VCaP (cell line): ENCODE results near the gene C22orf39.

Experiments
- H3K27ac ChIP-seq: fragments of 450-650 bp; 2 replicates; pipeline ENCODE4 v1.5.1; 2017
- TF ChIP-seq, protein P1 (sequence below): fragments of 450-650 bp; conservative IDR thresholded peaks from 2 replicates; pipeline ENCODE4 v1.5.1; 2017; ENCODE audit warnings: mild to moderate bottlenecking, moderate library complexity

C22orf39 gene

DNA sequence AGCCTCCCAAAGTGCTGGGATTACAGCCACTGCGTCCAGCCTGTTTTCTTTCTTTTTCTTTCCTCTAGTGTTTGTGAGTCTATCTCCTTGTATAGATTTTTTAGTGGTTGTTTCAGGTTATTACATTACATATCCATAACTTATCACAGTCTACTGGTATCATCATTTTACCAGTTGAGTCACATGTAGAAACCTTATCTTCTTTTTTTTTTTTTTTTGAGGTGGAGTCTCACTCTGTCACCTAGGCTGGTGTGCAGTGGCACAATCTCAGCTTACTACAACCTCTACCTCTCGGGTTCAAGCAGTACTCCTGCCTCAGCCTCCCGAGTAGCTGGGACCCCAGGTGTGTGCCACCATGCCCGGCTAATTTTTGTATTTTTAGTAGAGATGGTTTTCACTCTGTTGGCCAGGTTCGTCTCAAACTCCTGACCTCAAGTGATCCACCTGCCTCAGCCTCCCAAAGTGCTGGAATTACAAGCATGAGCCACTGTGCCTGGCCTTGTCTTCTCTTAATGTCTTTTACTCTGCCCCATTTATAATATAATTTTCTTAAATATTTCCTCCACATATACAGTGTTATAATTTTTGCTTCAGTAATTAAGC is 43.2 kb upstream of the C22orf39 start:
- peak overlapping the region; percentile 32; the same call in 1 of the 2 replicates for H3K27ac ChIP-seq
- TF ChIP-seq, protein P1, sequence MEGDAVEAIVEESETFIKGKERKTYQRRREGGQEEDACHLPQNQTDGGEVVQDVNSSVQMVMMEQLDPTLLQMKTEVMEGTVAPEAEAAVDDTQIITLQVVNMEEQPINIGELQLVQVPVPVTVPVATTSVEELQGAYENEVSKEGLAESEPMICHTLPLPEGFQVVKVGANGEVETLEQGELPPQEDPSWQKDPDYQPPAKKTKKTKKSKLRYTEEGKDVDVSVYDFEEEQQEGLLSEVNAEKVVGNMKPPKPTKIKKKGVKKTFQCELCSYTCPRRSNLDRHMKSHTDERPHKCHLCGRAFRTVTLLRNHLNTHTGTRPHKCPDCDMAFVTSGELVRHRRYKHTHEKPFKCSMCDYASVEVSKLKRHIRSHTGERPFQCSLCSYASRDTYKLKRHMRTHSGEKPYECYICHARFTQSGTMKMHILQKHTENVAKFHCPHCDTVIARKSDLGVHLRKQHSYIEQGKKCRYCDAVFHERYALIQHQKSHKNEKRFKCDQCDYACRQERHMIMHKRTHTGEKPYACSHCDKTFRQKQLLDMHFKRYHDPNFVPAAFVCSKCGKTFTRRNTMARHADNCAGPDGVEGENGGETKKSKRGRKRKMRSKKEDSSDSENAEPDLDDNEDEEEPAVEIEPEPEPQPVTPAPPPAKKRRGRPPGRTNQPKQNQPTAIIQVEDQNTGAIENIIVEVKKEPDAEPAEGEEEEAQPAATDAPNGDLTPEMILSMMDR: no peak

DNA sequence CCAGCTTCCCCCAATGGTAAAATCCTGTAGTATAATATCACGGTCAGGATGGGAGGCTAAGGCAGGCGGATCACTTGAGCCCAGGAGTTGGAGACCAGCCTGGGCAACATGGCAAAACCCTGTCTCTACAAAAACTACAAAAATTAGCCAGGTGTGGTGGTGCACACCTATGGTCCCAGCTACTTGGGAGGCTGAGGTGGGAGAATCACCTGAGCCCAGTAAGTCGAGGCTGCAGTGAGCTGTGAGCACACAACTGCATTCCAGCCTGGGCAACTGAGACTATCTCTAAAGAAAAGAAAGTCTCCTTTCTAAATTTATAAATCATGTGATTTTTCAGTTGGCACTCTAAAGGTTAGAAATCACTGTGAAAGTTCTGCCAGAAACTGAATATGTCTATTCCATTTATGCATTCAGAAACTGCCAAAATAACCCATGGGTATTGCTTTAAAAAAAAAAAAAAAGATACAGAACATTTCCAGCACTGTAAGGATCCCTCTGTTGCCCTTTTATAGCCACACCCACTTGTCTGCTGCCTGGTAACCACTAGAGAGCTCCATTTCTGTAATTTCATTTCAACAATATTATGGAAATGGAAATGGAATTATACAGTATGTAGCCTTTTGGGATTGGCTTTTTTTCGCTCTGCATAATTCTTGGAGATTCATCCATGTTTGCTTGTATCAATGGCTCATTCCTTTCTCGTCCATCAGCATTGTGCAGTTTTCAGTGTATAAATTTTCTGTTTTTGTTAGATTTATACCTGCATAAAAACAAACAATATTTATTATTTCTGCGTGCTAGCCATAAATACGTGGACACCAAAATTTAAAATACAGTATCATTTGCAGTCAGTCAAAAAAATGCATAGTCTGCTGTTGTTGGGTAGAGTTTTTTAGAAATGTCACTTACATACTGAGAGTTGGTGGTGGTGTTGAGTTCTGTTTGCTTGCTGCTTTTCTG is 41.7 kb upstream of the C22orf39 start:
- TF ChIP-seq, protein P1: peak; percentile 55
- H3K27ac ChIP-seq: peak overlapping the region; percentile 32

DNA sequence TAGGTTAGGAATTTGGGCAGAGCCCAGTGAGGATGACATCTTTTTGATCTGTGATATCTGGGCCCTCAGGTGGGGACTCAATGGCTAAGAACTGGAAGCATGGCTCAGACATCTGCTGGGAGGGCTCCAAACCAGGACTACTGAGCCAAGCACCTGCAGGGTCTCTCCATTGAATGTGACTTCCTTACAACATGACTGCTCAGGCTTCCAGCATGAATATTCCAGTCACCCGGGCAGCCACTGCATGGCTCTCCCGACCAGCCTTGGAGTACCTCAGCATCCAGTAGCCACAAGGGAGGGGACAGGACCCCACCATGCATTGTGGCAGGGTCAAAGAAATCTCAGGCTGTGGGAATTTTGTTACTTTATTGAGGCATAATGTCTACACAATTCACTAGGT is 40.8 kb upstream of the C22orf39 start:
- peak overlapping the region; percentile 32 for H3K27ac ChIP-seq
- TF ChIP-seq, protein P1: no peak

DNA sequence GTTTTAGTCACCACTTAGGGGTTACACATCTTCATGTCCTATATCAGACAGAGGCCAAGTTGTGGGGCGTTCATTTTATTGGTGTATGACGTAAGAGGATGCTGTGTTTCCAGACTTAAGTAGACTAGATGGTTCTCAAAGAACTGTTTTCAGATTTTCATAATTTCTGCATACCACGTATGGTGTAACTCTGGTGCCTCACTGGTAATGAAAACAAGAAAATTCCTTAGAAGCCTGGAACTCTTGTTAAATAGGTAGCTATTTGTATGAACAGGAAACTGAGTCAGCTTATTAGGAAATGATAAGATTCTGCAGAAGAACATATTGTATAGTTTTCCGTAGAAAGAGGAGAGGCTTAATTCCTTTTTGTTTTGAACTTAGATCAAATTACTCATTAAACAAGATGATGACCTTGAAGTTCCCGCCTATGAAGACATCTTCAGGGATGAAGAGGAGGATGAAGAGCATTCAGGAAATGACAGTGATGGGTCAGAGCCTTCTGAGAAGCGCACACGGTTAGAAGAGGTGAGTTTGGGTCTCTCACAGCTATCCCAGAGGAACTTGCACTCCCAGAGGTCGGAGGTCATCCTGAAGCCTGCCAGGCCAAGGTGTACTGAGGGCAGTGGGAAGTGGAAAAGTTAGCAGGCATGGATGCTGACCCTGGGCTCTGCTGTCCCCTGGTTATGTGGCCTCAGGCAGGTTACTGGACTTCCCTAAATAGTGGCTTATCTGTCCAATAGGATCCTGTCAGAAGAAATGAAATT is 36.2 kb upstream of the C22orf39 start:
- TF ChIP-seq, protein P1: no peak
- H3K27ac ChIP-seq: no peak overlapping the region

DNA sequence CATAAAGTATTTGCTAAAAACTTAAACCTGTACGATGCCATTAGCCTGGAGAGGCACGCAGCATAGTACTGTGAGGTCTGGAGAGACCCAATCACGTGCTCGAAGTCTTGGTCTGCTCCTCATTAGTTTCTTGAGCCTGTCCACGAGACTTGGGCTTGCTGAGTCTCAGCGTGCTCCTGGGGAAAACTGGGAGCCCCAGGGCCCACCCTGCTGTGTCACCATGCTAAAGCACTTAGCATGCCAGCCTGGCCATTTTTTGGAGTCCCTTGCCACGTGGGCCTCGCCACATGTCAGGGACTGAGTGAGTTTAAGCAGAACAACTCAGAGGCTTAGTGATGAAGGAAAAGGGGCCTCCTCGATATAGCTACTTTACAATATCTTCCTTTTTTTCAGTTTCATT is 34.8 kb upstream of the C22orf39 start:
- no peak overlapping the region for H3K27ac ChIP-seq
- TF ChIP-seq, protein P1: no peak

DNA sequence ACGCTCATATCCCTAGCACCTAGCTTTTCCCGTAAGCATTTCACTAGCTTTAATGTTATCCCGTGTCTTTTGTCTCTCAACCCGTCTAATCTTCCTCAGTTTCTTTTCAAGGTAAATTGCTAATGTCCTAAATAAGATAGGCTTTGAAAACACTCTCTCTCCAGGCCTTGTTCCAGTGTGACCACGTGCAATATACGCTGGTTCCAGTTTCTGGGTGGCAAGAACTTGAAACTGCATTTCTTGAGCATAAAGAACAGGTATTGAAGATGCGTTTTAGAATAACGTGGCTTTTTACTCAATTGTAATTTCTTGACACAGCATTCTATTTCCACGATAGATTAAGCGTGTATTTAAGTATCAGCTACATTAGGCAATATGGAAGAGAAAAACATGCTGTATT is 33.3 kb upstream of the C22orf39 start:
- H3K27ac ChIP-seq: peak overlapping the region; percentile 99; the same call in 1 of the 2 replicates
- TF ChIP-seq, protein P1: no peak

DNA sequence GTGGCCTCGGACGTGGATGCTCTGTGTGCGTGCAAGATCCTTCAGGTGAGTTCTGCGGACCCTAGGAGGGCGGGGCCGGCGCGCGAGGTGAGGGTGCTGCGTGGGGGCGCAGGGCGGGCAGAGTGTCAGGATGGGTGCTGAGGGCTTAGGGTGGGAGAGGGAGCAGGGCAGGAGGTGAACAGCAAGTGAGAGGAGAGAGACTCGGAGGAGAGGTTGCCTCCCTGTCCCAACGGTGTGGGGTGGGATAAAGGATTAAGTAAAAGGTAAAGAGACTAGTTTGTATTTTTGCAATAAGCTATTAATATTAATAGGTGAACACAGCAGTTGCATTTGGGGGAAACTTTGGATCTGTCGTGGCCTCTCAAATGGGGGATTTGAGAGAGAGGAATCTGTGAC is 32.7 kb upstream of the C22orf39 start:
- TF ChIP-seq, protein P1: no peak
- peak overlapping the region; percentile 99 for H3K27ac ChIP-seq
